HG02840 (cell line): Measurements from ENCODE around the gene HOXD10.

Source experiments
- ATAC-seq: cut with Tn5 transposase; IDR thresholded peaks from one replicate; pipeline ENCODE4 v1.9.1; 2021; ENCODE audit warnings: mild to moderate bottlenecking, moderate library complexity, moderate number of reproducible peaks; ENCODE audit not compliant: unreplicated experiment, low FRiP score

HOXD10 gene

GRCh38 chr2:176147210-176147799 is 30.7 kb downstream of the HOXD10 start:
- no peak for ATAC-seq

- ATAC-seq = no peak
Observed at GRCh38 chr2:176147800-176148496, 31.4 kb downstream of the HOXD10 start.

- no peak for ATAC-seq
Observed at GRCh38 chr2:176148751-176149421, 32.3 kb downstream of the HOXD10 start.

- ATAC-seq = no peak
Observed at GRCh38 chr2:176149481-176149938, 32.9 kb downstream of the HOXD10 start.

GRCh38 chr2:176149939-176150583 is 33.5 kb downstream of the HOXD10 start:
- no peak for ATAC-seq

- ATAC-seq = no peak
Observed at GRCh38 chr2:176150584-176151441, 34.2 kb downstream of the HOXD10 start.

GRCh38 chr2:176151442-176152287 is 35.1 kb downstream of the HOXD10 start, which contains the start of gene HOXD4:
Gene HOXD4 (plus strand): TSS chr2:176151550. CDS start chr2:176151634, 84 bp downstream.
- ATAC-seq = no peak

GRCh38 chr2:176152350-176153181 is 36.0 kb downstream of the HOXD10 start:
- ATAC-seq = no peak

GRCh38 chr2:176154576-176155252 is 38.1 kb downstream of the HOXD10 start:
- ATAC-seq = no peak

- no peak for ATAC-seq
Observed at GRCh38 chr2:176155356-176156044, 38.9 kb downstream of the HOXD10 start.

- ATAC-seq = no peak
Observed at GRCh38 chr2:176156301-176156806, 39.8 kb downstream of the HOXD10 start.

- no peak for ATAC-seq
Observed at GRCh38 chr2:176156807-176157498, 40.4 kb downstream of the HOXD10 start, which contains the start of gene HOXD3. Gene HOXD3 (plus strand): TSS chr2:176157307. CDS start chr2:176169115, 11,808 bp downstream.

- no peak for ATAC-seq
Observed at GRCh38 chr2:176157499-176158185, 41.1 kb downstream of the HOXD10 start.

- no peak for ATAC-seq
Observed at GRCh38 chr2:176158186-176158591, 41.6 kb downstream of the HOXD10 start.

GRCh38 chr2:176158855-176159662 is 42.5 kb downstream of the HOXD10 start:
- ATAC-seq = no peak
